Measurements from ENCODE around the gene CLEC12A. TPM values are rescaled to one million over a fixed set of nuclear protein-coding genes. Genes with fewer than 3 reads are reported as not detected.

Gene CLEC12A
- total and polyA plus RNA-seq, 2 of the 13 experiments (the other 11 are each of a cell fraction or from before 2014, with no cell fraction given) = not detected

- intact Hi-C loops (cut with micrococcal nuclease; ENCODE audit: unreplicated experiment) = no loop called here
- Histone ChIP-seq H3K4me2 (ENCODE audit: low read depth, low read length) (no peak overlapping the region), H3K4me3 (replicated peaks in 1 of 3; ENCODE audit: insufficient read depth in 1 of 3, low read depth in 2 of 3, low read length in 3 of 3) (no peak overlapping the region), H3K27ac (ENCODE audit: extremely low read length, insufficient read depth, low read length) (no peak overlapping the region), H2AFZ (ENCODE audit: low read length) (no peak overlapping the region), H3K9ac (ENCODE audit: insufficient read depth, low read depth, low read length) (no peak overlapping the region), H3K27me3 (ENCODE audit: control insufficient read depth in 1 of 2, insufficient read depth in 2 of 2, low read length in 2 of 2) (peaks cover 0 to 4% of the 10 kb centered on the region in 2 experiments; a peak in 1 of 5 replicates), H3K79me2 (ENCODE audit: insufficient read depth, low read length) (no peaks in the 10 kb centered on the region), H3K36me3 (replicated peaks in 1 of 2; ENCODE audit: control insufficient read depth in 1 of 2, insufficient read depth in 2 of 2, low read length in 2 of 2) (no peaks in the 10 kb centered on the region), H4K20me1 (ENCODE audit: insufficient read depth, low read length) (no peaks in the 10 kb centered on the region), H3K4me1 (ENCODE audit: insufficient read depth, low read length) (no peaks in the 10 kb centered on the region), H3K9me3 (ENCODE audit: low read length) (no peaks in the 10 kb centered on the region)
- ATAC-seq (no peak), FAIRE-seq (no peak), DNase-seq (ENCODE audit: low spot score) (no peak)
- in situ Hi-C loops (cut with HindIII; ENCODE audit: extremely low pct_ligation_motif_present, low pct_unique_long_range_greater_than_20kb) = no loop called here
- no peak for TF ChIP-seq DPF2 (CRISPR knock-in tag; IDR thresholded peaks at IDR 0.05; ENCODE audit: borderline replicate concordance, low read depth)
- TF ChIP-seq MEF2D (CRISPR knock-in tag; IDR thresholded peaks at IDR 0.05) = no peak
- no peak for TF ChIP-seq NCOA1 (CRISPR knock-in tag; IDR thresholded peaks at IDR 0.05)
- no peak for TF ChIP-seq CBX5 (CRISPR knock-in tag; IDR thresholded peaks at IDR 0.05; ENCODE audit: borderline replicate concordance)
- TF ChIP-seq ZBTB4 (CRISPR knock-in tag; IDR thresholded peaks at IDR 0.05; ENCODE audit: borderline replicate concordance) = no peak
- no peak for TF ChIP-seq MBD4 (IDR thresholded peaks at IDR 0.05; ENCODE audit: borderline replicate concordance, low read length)
- TF ChIP-seq BRF2 (CRISPR knock-in tag; IDR thresholded peaks at IDR 0.05) = no peak
- TF ChIP-seq HNRNPLL (IDR thresholded peaks at IDR 0.05; ENCODE audit: low read depth, low read length, poor library complexity, severe bottlenecking) = no peak
- WGBS (ENCODE audit: low lambda C conversion rate) = 32% methylated on average over 6 of the region's 19 CpGs
- BruUV-seq (replicated peaks) = no TSS peak
- ChIA-PET POLR2A (no interaction called here), CTCF (ENCODE audit: low intra/inter-chr PET ratio, low total read pairs) (no interaction called here)
Measured at GRCh38 chr12:9943240-9943639, 28.0 kb upstream of the CLEC12A start.

All from HepG2 (cell line).